ENCODE data around the gene PRKCA. TPM values are rescaled to one million over a fixed set of nuclear protein-coding genes. Genes with fewer than 3 reads are reported as not detected.

Gene PRKCA
- total and polyA plus RNA-seq, 2 experiments from 2014 or later, result 6.4 to 35.4 TPM

- ATAC-seq, result no peak
- H3K27me3 Mint-ChIP-seq (ENCODE audit: insufficient read depth, low read depth, poor library complexity), result peaks cover 3% of the 10 kb centered on the region
These were observed 19.0 kb upstream of the PRKCA start for GRCh38 chr17:66283296-66283934.

More at GRCh38 chr17:66283296-66283934, 19.0 kb upstream of the PRKCA start:
- DNase-seq (ENCODE audit: low spot score), result no peak
- no peaks in the 10 kb centered on the region for H3K9me3 Mint-ChIP-seq
- H3K27ac Mint-ChIP-seq, result no peak overlapping the region
- no peaks in the 10 kb centered on the region for H3K4me1 Mint-ChIP-seq
- TF ChIP-seq REST (IDR thresholded peaks at IDR 0.05; ENCODE audit: unreplicated experiment) (no peak), ZNF462 (CRISPR knock-in tag; IDR thresholded peaks at IDR 0.05) (no peak), EZH2phosphoT487 (IDR thresholded peaks at IDR 0.05; ENCODE audit: unreplicated experiment) (no peak), EZH2 (IDR thresholded peaks at IDR 0.05; ENCODE audit: low read depth, unreplicated experiment) (no peak), ETS1 (IDR thresholded peaks at IDR 0.05) (no peak), CREB1 (CRISPR knock-in tag; IDR thresholded peaks at IDR 0.05; ENCODE audit: low read depth) (no peak), CTCF (conservative IDR thresholded peaks at IDR 0.05; ENCODE audit: low read depth in 2 of 2) (no peak), ZNF114 (CRISPR knock-in tag; IDR thresholded peaks at IDR 0.05) (no peak), JUNB (IDR thresholded peaks at IDR 0.05; ENCODE audit: unreplicated experiment) (no peak), STAT1 (IDR thresholded peaks at IDR 0.05; ENCODE audit: unreplicated experiment) (no peak), ZNF331 (CRISPR knock-in tag; IDR thresholded peaks at IDR 0.05; ENCODE audit: low read depth) (no peak), POLR2AphosphoS5 (IDR thresholded peaks at IDR 0.05; ENCODE audit: low read depth) (no peak), NANOG (IDR thresholded peaks at IDR 0.05; ENCODE audit: borderline replicate concordance) (no peak)
- no peaks in the 10 kb centered on the region for H4K20me1 ChIP-seq (replicated peaks; ENCODE audit: insufficient read depth)
- H3K36me3 Mint-ChIP-seq (ENCODE audit: low read depth), result no peaks in the 10 kb centered on the region
- no peaks in the 10 kb centered on the region for H3K4me1 ChIP-seq (ENCODE audit: insufficient read depth)
- no peak overlapping the region; the same call in 1 of the 2 replicates for H2AFZ ChIP-seq
- H3K4me2 ChIP-seq, result no peak overlapping the region
- no peak overlapping the region for H3K4me3 ChIP-seq
- no peaks in the 10 kb centered on the region for H3K36me3 ChIP-seq (ENCODE audit: insufficient read depth)
- H3K9me2 ChIP-seq (ENCODE audit: insufficient read depth), result no peaks in the 10 kb centered on the region
- H3K79me2 ChIP-seq (replicated peaks; ENCODE audit: insufficient read depth), result no peaks in the 10 kb centered on the region
- H3K4me3 Mint-ChIP-seq, result no peak overlapping the region; the same call in 2 of the 3 replicates
- H3K27me3 ChIP-seq (ENCODE audit: insufficient read depth), result no peaks in the 10 kb centered on the region
- no peak overlapping the region for H3K27ac ChIP-seq (ENCODE audit: low read depth)
- H3F3A ChIP-seq (replicated peaks; ENCODE audit: low read depth), result no peaks in the 10 kb centered on the region
